Measurements from ENCODE around the gene COG6.

The COG6 gene

DNA sequence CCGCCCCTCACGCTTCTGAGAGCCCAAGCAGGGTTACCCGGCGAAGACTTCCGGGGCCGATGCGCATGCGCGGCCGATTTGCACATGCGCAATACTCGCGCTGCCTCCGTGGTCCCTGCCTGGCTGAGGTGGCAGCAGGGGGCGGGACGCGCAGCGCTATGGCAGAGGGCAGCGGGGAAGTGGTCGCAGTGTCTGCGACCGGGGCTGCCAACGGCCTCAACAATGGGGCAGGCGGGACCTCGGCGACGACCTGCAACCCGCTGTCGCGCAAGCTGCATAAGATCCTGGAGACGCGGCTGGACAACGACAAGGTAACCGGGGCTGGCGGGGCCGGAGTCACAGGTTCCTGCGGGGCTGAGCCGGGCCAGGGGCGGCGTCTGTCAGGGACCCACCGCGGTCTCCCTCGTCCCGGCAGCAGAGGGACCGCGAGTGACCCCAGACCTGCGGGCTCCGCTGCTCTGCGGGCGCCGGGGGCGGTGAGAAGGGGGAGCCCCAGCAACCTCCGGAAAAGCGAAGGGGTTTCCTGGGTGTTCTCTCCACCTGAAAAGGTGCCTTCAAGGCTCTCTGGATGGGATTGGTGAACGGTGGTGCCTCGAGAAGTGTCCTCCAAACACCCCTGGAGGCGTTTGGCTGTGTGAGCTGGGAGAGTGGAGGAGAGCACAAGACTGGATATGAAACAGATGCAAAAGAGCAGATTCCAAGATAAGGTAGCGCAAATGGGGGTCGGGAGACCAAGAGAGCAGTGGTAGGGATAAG is at the start of gene COG6:
COG6 (plus strand) TSS at position 94 of the 756 bp plus-strand sequence; CDS start at position 159, 65 bp downstream.
- peak; percentile 92 for DNase-seq

DNA sequence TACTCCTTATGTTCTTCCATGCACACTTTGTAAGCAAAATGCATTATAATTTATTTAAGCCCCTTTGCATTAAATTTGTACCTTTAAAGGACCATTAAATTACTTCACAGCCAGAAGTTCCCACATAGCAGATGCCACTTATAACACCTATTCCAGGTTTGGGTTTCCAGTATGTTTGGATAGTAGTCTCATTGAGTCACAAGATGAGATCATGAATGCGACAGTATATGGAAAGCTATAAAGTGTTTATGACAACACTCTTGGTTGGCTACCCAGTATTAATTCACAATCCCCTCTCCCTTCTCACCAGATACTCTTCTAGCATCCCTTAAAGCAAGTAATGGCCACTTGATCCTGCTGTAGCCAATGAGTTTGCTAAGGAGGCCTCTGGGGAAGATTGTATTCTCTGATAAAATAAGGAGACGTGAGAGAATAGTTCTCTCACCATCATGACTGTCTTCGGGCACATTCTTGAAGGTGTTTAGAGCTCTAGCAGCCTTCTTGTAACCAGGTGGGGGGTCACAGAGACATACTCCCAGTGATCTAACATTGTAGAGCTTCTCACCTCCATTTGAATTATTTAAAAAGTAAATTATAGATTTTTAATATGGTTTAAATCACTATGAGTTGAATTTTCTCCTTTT is 49.7 kb upstream of the COG6 start:
- DNase-seq: no peak

DNA sequence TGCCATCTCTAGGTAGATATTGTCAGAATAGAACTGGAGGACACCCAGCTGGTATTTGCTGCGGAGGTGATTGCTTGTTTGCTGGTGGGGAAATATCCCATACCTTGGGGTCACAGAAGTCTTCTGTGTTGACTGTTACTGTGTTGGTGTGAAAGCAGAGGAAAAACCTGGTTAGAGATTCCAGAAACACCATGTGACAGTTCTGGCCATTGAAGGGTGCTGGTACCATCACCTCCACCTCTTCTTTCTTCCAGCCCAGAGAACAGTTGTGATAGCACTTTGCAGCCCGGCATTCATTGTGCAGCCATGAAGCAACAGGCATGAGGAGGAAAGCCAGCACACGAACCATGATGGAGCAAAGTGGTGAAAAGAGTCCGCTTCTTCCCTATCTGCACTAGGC is 47.6 kb upstream of the COG6 start:
- no peak for DNase-seq

DNA sequence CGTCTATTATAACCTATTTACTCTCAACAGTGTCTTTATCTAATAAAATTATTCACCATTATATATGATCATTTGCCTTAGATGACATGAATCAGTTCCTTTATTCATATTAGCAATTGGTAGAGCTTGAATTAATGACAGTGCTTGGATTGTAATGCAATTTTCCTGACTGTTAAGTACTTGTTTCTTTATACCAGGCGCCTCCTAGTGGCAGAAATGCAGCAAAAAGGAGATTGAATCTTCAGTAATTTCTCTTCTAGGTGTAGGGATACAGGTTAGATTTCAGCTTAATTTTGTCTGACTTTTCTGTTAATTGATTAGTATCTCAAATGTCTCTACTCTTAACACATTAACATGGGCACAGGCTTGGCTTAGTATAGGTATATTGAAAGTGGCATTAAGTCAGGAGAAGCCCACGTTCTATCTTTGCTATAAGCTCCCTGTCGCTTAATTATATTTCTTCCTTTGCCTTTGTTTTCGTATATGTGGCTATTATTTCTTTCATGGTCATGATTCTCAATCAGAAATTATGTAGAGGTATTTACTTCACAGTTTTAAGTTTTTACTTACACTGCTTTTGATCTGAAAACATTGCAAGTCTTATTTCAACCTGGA is 43.3 kb upstream of the COG6 start:
- DNase-seq: peak; percentile 18

DNA sequence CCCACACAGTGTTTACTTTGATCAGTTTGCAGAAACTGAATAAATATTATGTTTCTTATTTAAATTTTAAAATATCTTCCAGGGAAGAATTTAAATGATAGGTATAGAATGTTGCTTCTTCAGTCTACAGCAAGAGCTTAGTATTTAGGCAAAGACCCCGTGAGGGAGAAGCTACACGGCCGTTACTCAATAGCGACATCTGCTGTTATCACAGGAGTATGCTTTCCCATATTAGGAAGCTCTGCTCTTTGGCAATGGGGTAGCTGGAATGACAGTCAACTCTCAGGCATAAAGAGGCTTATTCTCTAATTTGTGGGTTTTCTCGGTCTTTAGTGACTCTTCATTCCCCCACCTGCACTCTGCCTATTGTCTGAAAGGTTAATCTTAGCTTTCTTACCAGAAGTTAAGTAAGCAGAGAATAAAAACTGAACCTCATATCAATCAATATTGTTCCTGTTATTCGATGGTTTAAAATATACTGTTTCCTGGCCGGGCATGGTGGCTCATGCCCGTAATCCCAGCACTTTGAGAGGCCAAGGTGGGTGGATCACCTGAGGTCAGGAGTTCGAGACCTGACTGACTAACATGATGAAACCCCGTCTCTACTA is 39.3 kb upstream of the COG6 start:
- DNase-seq: peak; percentile 12

DNA sequence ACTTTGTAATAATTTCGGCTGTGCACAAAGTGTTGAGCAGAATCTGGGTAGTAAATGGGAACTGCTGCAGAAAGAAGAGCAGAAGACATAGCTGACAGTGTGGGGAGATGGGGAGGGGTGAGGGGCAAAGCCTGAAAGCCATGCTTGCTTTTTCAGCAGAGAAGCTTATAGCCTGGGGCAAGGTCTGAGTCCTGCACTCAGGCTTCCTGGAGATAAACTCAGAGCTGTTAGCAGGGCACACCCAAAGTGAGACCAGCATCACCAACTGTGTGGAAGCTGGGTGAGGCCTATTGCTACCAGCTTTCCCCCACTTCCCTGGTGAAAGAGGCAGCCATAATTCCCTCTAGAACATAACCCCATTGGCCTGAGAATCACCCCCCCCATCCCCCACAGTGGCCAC is 36.9 kb upstream of the COG6 start:
- DNase-seq: no peak

DNA sequence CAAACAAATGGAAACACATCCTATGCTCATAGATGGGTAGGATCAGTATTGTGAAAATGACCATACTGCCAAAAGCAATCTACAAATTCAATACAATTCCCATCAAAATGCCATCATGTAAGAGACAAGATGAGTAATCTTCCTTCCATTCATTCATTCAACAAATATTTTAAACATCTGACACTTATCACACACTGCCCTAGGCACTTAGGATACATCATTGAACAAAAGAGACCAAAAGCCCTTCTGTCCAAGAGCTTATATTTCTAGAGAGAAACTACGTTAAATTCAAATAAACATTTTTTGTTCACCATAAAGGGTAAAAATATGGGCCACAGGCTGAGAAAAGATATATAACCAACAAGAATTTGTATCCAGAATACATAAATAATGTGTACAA is 32.0 kb upstream of the COG6 start:
- no peak for DNase-seq

DNA sequence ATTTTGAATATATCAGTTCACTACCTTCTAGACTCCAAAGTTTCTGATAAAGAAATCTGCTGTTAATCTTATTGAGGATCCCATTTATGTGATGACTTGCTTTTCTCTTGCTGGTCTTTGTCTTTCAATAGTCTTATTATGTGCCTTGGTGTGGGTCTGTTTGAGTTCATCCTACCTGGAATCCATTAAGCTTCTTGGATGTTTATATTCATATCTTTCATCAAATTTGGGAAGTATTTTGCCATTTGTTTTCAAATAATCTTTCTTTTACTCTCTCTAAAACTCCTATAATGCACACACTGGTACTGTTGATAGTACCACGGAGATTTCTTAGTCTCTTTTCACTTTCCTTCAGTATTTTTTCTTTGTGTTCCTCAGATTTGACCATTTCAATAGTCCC is 24.2 kb upstream of the COG6 start:
- no peak for DNase-seq

DNA sequence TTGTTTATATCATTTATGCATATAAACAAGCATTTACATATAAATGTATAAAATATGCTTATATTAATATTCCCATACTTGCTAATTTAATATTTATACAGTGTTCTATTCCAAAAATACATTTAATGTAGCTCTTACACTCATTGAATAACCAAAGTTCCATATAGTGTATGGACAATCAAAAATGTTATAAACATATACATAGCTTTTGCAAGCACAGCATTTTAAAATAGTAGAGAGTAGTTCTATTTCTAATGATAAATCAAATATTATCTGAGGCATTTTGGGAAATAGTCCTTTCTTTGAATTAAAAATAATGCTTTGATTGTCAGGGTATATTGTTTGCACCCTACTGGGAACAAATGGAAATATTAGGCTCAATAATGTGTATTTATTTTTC is 22.5 kb upstream of the COG6 start:
- DNase-seq: no peak

DNA sequence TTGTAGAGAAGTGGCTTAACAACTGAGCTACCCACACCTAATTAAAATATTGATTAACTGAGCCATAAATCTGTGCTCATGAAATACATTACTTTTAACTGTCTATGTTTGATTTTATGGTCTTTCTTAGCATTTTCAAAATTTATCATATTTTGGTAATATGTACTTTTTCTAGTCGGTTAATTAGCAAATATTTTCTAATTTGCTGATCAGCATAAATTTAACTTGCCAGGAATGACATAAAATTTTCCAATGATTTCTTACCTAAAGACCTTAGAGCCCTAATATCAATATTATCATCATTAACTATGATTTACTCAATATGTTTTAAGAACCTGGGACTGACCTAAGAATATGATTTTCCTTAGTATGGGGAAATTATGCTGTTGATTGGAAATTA is 19.9 kb upstream of the COG6 start:
- no peak for DNase-seq

DNA sequence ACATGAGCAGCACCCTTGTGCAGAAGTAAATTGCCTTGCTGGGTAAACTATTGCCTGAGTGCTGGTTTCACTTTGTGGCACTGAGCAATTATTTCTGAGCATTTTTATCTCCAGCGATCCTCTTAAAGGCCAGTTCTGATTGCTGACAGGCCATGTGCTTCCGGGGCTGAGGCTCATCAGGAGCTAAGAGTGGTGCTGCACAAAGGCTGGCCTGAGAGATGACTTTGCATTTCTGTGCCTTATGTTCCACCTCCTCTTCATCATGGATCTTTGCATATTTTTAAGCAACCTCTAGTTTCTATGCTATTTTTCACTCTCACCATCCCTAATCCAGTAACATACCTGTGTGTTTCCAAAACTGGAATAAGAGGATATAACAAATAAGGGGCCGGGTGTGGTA is 17.6 kb upstream of the COG6 start:
- DNase-seq: no peak

DNA sequence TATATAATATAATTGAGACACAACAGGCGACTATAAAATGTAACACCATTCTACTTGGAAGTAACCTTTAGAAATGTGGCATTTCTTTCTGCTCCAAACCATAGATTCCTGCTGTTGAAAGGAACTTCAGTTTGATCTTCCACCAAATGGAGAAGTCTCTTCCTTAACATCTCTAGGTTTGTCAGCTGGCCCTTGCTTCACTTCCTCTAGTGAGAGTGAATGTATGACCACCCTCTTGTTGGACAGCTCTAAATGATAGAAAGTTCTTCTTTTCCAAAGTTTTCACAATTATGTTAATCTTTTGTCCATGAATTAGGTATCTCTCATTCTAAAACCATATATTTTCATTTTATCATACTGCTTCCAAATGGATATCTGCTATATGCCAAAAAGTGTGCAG is 13.8 kb upstream of the COG6 start:
- no peak for DNase-seq

DNA sequence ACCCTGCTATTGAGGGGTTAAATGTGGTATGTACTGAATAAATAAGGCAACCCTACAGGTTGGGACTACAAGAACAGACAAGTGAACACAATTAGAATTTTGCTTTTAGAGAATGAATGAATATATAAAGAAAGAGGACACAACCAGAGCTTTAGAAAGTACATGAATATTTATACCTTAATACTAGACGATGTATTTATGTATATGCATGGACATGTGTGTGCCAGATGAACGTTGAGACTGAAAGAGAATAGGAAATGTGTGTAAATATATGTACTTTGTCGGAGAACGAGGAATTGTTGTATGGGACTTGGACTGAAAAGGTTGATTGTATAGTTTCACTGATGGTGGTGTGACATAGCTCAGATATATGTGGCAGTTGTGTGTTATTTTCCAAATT is 9.3 kb upstream of the COG6 start:
- no peak for DNase-seq

DNA sequence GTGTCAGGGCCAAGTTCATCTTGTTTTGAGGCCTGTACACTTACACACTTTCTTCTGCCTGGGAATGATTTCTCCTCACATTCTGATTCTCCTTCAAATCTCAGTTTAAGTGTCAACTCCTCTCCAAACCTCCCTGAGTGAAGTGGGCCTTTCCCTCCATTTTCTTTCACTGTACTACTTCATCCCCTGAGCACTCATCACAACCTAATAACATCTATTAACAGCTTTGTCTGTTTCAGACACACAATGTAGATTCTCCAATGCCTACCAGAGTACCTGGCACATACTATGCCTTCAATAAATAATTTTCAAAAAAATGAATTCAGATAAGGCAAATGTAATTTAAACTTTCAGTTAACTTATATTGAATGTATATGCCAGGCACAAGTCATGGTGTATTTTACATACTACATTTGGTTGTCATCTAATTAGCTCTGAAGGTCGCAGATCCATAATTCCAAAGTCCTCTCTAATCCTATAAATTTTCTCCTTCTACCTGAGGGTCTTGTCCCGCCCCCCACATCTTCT is 357 bp upstream of the COG6 start:
- DNase-seq: no peak

DNA sequence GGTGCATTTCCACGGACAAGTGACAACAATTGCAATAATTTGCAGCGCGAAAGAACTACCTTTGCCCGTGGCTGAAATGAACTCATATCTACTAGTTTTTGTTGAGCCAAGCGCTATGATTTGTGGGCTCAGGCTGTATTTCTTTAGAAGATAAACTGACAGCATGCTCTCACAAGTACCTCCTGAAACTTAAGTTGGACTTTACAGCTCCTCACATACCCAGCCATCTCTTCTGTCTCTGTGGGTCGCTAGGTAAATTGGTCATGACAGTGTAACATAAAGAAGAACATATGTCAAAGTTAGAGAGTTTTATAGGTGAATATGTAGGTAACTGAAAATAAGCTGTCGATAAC is 839 bp downstream of the COG6 start:
- DNase-seq: no peak

DNA sequence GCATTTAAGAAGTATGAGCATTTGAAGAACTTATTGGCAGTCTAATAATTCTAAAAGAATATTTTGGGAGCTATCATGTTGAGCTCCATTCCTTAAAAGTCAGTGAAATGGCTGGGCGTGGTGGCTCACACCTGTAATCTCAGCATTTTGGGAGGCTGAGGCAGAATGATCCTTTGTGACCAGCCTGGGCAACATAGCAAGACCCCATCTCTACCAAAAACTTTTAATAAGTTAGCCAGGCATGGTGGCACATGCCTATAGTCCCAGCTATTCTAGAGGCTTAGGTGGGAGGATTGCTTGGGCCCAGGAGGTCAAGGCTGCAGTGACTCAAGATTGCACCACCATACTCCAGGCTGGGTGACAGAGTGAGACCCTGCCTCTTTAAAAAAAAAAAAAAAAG is 8.0 kb downstream of the COG6 start:
- no peak for DNase-seq

DNA sequence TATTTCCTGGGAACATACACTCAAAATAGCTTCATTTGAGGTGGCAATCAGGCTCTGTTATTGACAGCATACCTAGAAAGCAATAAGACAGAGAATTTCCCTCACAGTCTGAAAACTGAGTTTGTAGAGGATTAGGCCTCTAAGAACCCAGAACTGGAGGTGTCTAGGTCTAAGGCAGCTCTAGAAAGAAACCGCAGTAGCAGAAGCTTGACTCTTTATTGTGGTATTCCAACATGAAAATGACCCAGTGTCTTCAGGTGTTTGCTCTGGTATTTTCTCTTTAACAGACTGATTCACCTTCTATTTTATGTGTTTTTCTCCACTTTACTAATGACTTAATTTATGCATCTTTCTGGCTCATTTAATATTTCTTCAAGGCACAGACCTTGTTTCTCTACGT is 8.5 kb downstream of the COG6 start:
- DNase-seq: no peak

DNA sequence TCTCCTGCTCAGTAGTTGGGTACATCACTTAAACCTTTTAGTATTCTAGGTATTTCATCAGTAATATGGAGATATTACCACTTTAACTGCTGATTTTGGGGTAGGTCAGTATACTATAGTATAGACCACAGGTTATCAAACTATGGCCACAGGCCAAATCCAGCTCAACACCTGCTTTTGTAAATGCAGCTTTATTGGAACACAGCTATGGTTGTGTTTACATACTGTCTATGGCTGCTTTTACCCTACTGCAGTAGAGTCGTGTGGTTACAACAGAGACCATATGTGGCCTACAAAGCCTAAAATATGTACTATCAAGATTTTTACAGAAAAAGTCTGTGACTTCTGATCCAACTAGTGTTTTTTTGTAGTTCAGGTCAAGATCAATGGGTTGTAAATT is 10.3 kb downstream of the COG6 start:
- no peak for DNase-seq

DNA sequence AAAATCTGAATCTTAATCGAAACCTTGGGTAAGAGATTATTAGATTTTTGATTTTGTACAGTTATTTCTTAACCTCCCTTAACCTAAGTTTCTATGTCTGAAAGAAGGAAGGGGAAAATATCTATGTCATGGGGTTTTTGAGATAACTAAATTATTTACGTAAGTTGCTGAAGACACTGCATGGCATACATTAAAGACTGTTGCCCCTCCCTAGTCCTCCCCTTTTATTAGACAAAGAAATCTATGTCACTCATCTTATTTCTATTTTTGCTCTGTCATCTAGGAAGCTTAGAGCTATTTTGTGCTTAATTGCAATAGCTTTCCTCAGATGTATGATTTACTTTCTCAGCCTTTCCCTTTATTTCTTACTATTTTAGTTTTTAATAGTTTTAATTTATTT is 15.0 kb downstream of the COG6 start:
- DNase-seq: no peak

DNA sequence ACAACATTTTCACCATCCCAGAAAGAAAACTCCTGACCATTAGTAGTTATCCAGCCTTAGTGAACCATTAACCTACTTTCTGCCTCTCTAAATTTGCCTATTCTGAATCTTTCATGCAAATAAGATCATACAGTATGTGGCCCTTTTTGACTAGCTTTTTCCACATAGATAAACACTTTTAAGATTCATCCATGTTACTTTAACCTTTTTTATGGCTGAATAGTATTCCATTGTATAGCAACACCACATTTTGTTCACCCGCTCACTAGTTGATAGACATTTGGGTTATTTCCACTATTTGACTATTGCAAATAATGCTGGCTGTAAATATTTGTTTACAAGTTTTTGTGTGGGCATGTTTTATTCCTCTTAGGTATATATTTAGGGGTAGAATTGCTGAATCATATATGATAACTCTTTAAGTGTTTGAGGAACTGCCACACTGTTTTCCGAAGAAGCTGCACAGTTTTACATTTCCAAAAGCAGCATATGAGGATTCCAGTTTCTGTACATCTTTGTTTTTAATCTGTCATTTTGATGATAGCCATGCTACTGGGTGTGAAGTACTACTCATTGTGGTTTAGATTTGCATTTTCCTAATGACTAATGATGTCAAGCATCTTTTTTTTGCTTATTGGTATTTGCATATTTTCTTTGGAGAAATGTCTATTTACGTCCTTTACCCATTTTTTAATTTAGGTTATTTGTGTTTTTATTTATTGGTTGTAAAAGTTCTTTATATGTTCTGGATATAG is 17.1 kb downstream of the COG6 start:
- DNase-seq: no peak

DNA sequence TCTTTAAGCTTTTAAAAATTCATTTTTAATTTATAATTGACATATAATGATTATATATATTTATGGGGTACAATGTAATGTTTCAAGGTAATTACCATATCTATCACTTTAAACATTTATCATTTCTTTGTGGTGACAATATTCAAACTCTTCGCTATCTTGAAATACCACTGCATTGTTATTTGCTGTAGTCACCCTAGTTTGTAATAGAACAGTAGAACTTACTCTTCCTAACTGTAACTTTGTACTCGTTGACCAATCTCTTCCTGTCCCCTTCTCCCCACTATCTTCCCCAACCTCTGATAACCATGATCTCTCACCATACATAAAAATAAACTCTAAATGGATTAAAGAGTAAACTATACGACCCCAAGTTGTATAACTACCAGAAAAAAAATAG is 20.4 kb downstream of the COG6 start:
- DNase-seq: no peak

DNA sequence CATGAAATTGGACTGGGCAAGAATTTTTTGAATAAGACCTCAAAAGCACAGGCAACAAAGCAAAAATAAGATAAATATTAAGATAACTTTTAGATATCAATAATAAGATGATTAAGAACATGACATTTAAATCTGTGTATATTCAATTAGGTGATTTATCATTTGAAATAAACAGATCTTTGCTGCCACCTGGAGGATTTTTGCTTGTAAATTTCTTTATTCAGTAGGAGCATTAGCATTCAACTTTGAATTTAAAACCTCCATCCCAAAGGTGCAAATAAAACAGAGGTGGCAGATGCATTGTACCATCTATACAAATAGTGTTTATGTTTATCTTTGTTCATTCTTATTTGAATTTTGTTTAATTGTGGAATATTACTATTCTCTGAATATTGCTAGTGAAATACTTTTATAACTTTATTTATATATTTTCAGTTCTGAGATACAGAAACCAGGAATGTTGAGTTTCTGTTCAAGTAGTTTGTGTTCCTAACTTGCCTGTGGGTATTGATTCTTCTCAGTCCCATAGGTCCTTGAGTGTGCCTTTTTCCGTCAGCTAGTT is 20.9 kb downstream of the COG6 start:
- no peak for DNase-seq

DNA sequence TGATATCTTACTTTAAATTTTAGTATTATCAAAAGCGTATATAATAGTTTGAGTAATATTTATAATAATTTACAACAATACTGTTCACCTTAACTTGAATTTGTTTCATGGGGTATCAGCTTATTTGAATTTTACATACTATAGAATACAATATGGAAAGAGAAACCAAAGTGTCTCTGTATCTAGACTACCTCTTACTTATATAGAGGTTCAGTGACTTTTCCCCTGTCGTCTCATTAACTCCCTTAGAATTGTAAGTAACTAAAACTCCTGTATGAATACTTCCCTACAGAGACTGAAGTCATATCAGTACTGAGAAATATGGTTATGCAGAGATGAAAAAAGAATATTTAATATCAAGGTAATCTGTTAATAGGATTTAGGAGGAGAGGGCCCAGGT is 26.8 kb downstream of the COG6 start:
- DNase-seq: no peak

Measured in CD4-positive, alpha-beta T cell treated with Interferon gamma for 1 hour (primary cell).